HepG2 (cell line): ENCODE measurements around the gene BPIFB6. TPM values are rescaled to one million over a fixed set of nuclear protein-coding genes. Genes with fewer than 3 reads are reported as not detected.

Source experiments
- GATAD2A ChIP-seq: IDR thresholded peaks from 2 replicates; pipeline ENCODE4 v1.6.1; 2016
- JUND ChIP-seq: sonication (generic); formaldehyde crosslinking; IDR thresholded peaks from 2 replicates; pipeline ENCODE4 v1.8.0; 2022; ENCODE audit warnings: mild to moderate bottlenecking, missing genetic modification reagents
- MNT ChIP-seq: fragments of 450-650 bp; IDR thresholded peaks from 2 replicates; pipeline ENCODE4 v1.6.1; 2016
- MZF1 ChIP-seq: sonication (generic); formaldehyde crosslinking; IDR thresholded peaks from 2 replicates; pipeline ENCODE4 v1.8.1; 2023; ENCODE audit warnings: mild to moderate bottlenecking, missing genetic modification reagents, borderline replicate concordance
- NFKBIZ ChIP-seq: IDR thresholded peaks from 2 replicates; pipeline ENCODE4 v1.6.1; 2018; ENCODE audit warnings: missing genetic modification reagents, missing compliant biosample characterization
- SNRNP70 ChIP-seq: fragments of 200-400 bp; formaldehyde crosslinking; IDR thresholded peaks from 2 replicates; pipeline ENCODE4 v1.6.1; 2017; ENCODE audit warnings: mild to moderate bottlenecking, low read depth, low read length, moderate library complexity
- ZFX ChIP-seq: sonication (generic); formaldehyde crosslinking; IDR thresholded peaks from 2 replicates; pipeline ENCODE4 v1.4.0; 2020; ENCODE audit warnings: mild to moderate bottlenecking, low read depth, missing genetic modification reagents, moderate library complexity
- ZNF264 ChIP-seq: sonication (generic); formaldehyde crosslinking; IDR thresholded peaks from 2 replicates; pipeline ENCODE4 v1.4.0; 2020; ENCODE audit warnings: missing genetic modification reagents
- ZNF296 ChIP-seq: sonication (generic); formaldehyde crosslinking; conservative IDR thresholded peaks from 2 replicates; pipeline ENCODE4 v1.5.0; 2020; ENCODE audit warnings: mild to moderate bottlenecking, missing genetic modification reagents
- ZNF331 ChIP-seq: sonication (generic); formaldehyde crosslinking; IDR thresholded peaks from 2 replicates; pipeline ENCODE4 v1.4.0; 2020; ENCODE audit warnings: missing genetic modification reagents
- ZNF629 ChIP-seq: sonication (generic); formaldehyde crosslinking; conservative IDR thresholded peaks from 2 replicates; pipeline ENCODE4 v1.5.0; 2020; ENCODE audit warnings: missing genetic modification reagents
- polyA plus RNA-seq, 8 experiments: library from polyadenylated mRNA; depleted of rRNA in 3 of 8; stranded (reverse) in 7 of 8; unstranded in 1 of 8; fragments of >200 nt; fragmentation: Illumina TruSeq in 4 of 8; extraction: Trizol in 4 of 8; gene quantifications; 2 replicates each; pipeline versions ENCODE4 v1.2.1 to v1.2.3, GENCODE V29; 2011 to 2016; ENCODE audit warnings: low read depth in 4 of 8, missing spikeins in 1 of 8, mixed read lengths in 1 of 8; ENCODE audit not compliant: insufficient read depth in 1 of 8
- total RNA-seq, 5 experiments: library from RNA; depleted of rRNA; stranded (reverse); fragments of >200 nt; fragmentation: Illumina TruSeq; extraction: Trizol; gene quantifications; 2 replicates each; pipeline ENCODE4 v1.2.3, GENCODE V29; 2016; ENCODE audit warnings: low read depth in 1 of 5
- TF ChIP-seq, protein P1 (sequence below): sonication (generic); formaldehyde crosslinking; IDR thresholded peaks from 2 replicates; pipeline ENCODE4 v1.4.0; 2020; ENCODE audit warnings: missing genetic modification reagents

Gene BPIFB6
- total and polyA plus RNA-seq, 2 of the 13 experiments (the other 11 are each of a cell fraction or from before 2014, with no cell fraction given), result 0.13 to 1.7 TPM

DNA sequence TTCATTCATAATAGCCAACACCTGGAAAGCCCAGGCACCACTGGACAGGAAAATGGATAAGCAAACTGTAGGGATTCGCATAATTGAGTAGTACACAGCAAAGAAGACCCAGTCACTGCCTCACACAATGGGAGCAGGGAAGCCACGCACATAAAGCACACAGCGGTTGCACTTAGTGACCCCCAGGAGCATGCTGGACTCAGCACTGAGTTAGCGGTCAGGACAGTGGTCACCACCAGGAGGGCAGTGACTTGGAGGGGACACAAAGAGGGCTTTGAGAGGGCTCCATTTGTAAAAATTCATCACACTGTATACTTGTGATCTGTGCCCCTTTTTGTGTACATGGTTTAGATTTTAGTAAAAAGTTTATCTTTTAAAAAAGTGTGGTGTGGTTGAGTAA is 19.9 kb downstream of the BPIFB6 start (continued):
- TF ChIP-seq MNT, result no peak
- TF ChIP-seq ZNF264, result peak; percentile 69
- TF ChIP-seq ZFX (CRISPR knock-in tag), result no peak
- TF ChIP-seq NFKBIZ, result no peak
- 0 out of 2 replicates have a peak, but pooled peaks have one; percentile 55 for TF ChIP-seq ZNF296
- TF ChIP-seq, protein P1, sequence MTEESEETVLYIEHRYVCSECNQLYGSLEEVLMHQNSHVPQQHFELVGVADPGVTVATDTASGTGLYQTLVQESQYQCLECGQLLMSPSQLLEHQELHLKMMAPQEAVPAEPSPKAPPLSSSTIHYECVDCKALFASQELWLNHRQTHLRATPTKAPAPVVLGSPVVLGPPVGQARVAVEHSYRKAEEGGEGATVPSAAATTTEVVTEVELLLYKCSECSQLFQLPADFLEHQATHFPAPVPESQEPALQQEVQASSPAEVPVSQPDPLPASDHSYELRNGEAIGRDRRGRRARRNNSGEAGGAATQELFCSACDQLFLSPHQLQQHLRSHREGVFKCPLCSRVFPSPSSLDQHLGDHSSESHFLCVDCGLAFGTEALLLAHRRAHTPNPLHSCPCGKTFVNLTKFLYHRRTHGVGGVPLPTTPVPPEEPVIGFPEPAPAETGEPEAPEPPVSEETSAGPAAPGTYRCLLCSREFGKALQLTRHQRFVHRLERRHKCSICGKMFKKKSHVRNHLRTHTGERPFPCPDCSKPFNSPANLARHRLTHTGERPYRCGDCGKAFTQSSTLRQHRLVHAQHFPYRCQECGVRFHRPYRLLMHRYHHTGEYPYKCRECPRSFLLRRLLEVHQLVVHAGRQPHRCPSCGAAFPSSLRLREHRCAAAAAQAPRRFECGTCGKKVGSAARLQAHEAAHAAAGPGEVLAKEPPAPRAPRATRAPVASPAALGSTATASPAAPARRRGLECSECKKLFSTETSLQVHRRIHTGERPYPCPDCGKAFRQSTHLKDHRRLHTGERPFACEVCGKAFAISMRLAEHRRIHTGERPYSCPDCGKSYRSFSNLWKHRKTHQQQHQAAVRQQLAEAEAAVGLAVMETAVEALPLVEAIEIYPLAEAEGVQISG (CRISPR knock-in tag), result 0 out of 2 replicates have a peak, but pooled peaks have one; percentile 22
- no peak for TF ChIP-seq JUND (CRISPR knock-in tag)
- TF ChIP-seq ZNF629 (CRISPR knock-in tag), result no peak
- TF ChIP-seq MZF1, result no peak
- TF ChIP-seq ZNF331 (CRISPR knock-in tag), result 0 out of 2 replicates have a peak, but pooled peaks have one; percentile 15
- no peak for TF ChIP-seq SNRNP70
- no peak for TF ChIP-seq GATAD2A (CRISPR knock-in tag)
